GM12892 (cell line): Measurements from ENCODE around the gene HCFC2.

Source experiments
- POLR2A ChIP-seq: IDR thresholded peaks from 2 replicates; pipeline ENCODE4 v1.6.1; 2011; ENCODE audit warnings: low read depth, low read length, control low read depth
- TAF1 ChIP-seq: IDR thresholded peaks from 2 replicates; pipeline ENCODE4 v1.6.1; 2011; ENCODE audit warnings: low read depth, mild to moderate bottlenecking, control low read depth, low read length, borderline replicate concordance

DNA sequence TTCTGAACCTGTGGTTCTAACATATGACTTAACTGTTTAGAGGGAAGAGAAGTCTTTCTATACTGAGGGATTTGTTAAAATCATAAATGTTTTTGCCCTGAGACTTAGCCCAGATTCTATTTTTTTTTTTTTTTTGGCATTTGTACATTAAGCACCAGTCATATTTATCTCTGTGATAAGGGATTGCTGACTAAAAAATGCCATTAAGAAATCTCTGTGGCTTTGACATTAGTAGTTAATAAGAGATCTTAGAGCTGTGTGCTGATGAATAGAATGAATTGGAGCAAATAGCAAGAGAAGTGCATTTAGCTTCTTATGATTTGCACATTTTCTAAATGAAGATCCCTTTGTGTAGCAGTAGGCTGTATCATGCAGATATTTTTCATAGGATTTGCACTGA, 41.1 kb downstream of the HCFC2 start:
- no peak for TF ChIP-seq TAF1
- no peak for TF ChIP-seq POLR2A
